Measurements from ENCODE around the gene LAMA4. TPM values are rescaled to one million over a fixed set of nuclear protein-coding genes. Genes with fewer than 3 reads are reported as not detected.

LAMA4 gene
- total RNA-seq, 1 experiment from 2014 or later, result 89.9 TPM

- Mint-ChIP-seq H3K9me3 (ENCODE audit: low read depth, unreplicated experiment) (no peaks in the 10 kb centered on the region), H3K27ac (ENCODE audit: unreplicated experiment) (no peak overlapping the region), H3K4me1 (ENCODE audit: low read depth, unreplicated experiment) (no peaks in the 10 kb centered on the region), H3K36me3 (ENCODE audit: insufficient read depth, unreplicated experiment) (peaks cover 6% of the 10 kb centered on the region), H3K4me3 (ENCODE audit: low read depth, unreplicated experiment) (no peak overlapping the region), H3K27me3 (ENCODE audit: unreplicated experiment) (no peaks in the 10 kb centered on the region)
- CTCF ChIA-PET, result no interaction called here
- BruUV-seq (replicated peaks), result no TSS peak
- intact Hi-C loops (cut with micrococcal nuclease; ENCODE audit: unreplicated experiment), result no loop called here
- no peak for DNase-seq
- no peak for TF ChIP-seq CTCF (IDR thresholded peaks at IDR 0.05; ENCODE audit: unreplicated experiment)
Measured at GRCh38 chr6:112066606-112067005, 187.8 kb downstream of the LAMA4 start.

- Mint-ChIP-seq H3K36me3 (ENCODE audit: insufficient read depth, unreplicated experiment) (peaks cover 4% of the 10 kb centered on the region), H3K27me3 (ENCODE audit: unreplicated experiment) (no peaks in the 10 kb centered on the region), H3K27ac (ENCODE audit: unreplicated experiment) (no peak overlapping the region), H3K4me3 (ENCODE audit: low read depth, unreplicated experiment) (no peak overlapping the region), H3K4me1 (ENCODE audit: low read depth, unreplicated experiment) (no peaks in the 10 kb centered on the region), H3K9me3 (ENCODE audit: low read depth, unreplicated experiment) (no peaks in the 10 kb centered on the region)
- no peak for DNase-seq
- no TSS peak for BruUV-seq (replicated peaks)
- CTCF ChIA-PET, result interaction anchor here (0.5 kb wide), 1 partner anchor 825 kb away, joined by 6 read pairs; no protein-coding TSS in a partner anchor
- intact Hi-C loops (cut with micrococcal nuclease; ENCODE audit: unreplicated experiment), result no loop called here
- no peak for TF ChIP-seq CTCF (IDR thresholded peaks at IDR 0.05; ENCODE audit: unreplicated experiment)
Measured at GRCh38 chr6:112065426-112065986, 188.9 kb downstream of the LAMA4 start.

- no peaks in the 10 kb centered on the region for H3K4me1 Mint-ChIP-seq (ENCODE audit: low read depth, unreplicated experiment)
- CTCF ChIA-PET, result interaction anchor here (0.6 kb wide), 1 partner anchor 493 kb away, joined by 3 read pairs; no protein-coding TSS in a partner anchor
- no TSS peak for BruUV-seq (replicated peaks)
- H3K27ac Mint-ChIP-seq (ENCODE audit: unreplicated experiment), result no peak overlapping the region
- H3K4me3 Mint-ChIP-seq (ENCODE audit: low read depth, unreplicated experiment), result no peak overlapping the region
- H3K9me3 Mint-ChIP-seq (ENCODE audit: low read depth, unreplicated experiment), result no peaks in the 10 kb centered on the region
- no peaks in the 10 kb centered on the region for H3K36me3 Mint-ChIP-seq (ENCODE audit: insufficient read depth, unreplicated experiment)
- TF ChIP-seq CTCF (IDR thresholded peaks at IDR 0.05; ENCODE audit: unreplicated experiment), result no peak
- intact Hi-C loops (cut with micrococcal nuclease; ENCODE audit: unreplicated experiment), result no loop called here
- no peaks in the 10 kb centered on the region for H3K27me3 Mint-ChIP-seq (ENCODE audit: unreplicated experiment)
- DNase-seq, result no peak
Measured at GRCh38 chr6:112062966-112063365, 191.4 kb downstream of the LAMA4 start.

- DNase-seq, result no peak
- CTCF ChIA-PET, result no interaction called here
- H3K27me3 Mint-ChIP-seq (ENCODE audit: unreplicated experiment), result no peaks in the 10 kb centered on the region
- no peak overlapping the region for H3K27ac Mint-ChIP-seq (ENCODE audit: unreplicated experiment)
- no peaks in the 10 kb centered on the region for H3K4me1 Mint-ChIP-seq (ENCODE audit: low read depth, unreplicated experiment)
- no peak for TF ChIP-seq CTCF (IDR thresholded peaks at IDR 0.05; ENCODE audit: unreplicated experiment)
- H3K9me3 Mint-ChIP-seq (ENCODE audit: low read depth, unreplicated experiment), result no peaks in the 10 kb centered on the region
- H3K36me3 Mint-ChIP-seq (ENCODE audit: insufficient read depth, unreplicated experiment), result no peaks in the 10 kb centered on the region
- intact Hi-C loops (cut with micrococcal nuclease; ENCODE audit: unreplicated experiment), result no loop called here
- no TSS peak for BruUV-seq (replicated peaks)
- H3K4me3 Mint-ChIP-seq (ENCODE audit: low read depth, unreplicated experiment), result no peak overlapping the region
Measured at GRCh38 chr6:112061605-112062004, 192.8 kb downstream of the LAMA4 start.

Other genes with a start within 250 kb of the LAMA4 start
- gene CCN6, start 200.5 kb downstream of the LAMA4 start, total RNA-seq (2022), result not detected in 2 replicates
- gene TUBE1, start 167.1 kb downstream of the LAMA4 start, total RNA-seq (2022), result 21.0 and 25.6 TPM in 2 replicates
- gene FAM229B, start 167.0 kb downstream of the LAMA4 start, total RNA-seq (2022), result 13.0 TPM in 2 replicates
- not detected in 2 replicates for gene RFPL4B, start 92.8 kb upstream of the LAMA4 start, total RNA-seq (2022)